Measurements from ENCODE around the gene KRTAP12-3.

- no peak for TF ChIP-seq CTCF (IDR thresholded peaks at IDR 0.05; ENCODE audit: low read length)
- TF ChIP-seq EZH2 (IDR thresholded peaks at IDR 0.05; ENCODE audit: borderline replicate concordance, low read length), result no peak
Measured at GRCh38 chr21:44614961-44615391, 42.8 kb upstream of the KRTAP12-3 start.
